SK-N-SH (cell line): ENCODE results near the gene NADK. TPM values are rescaled to one million over a fixed set of nuclear protein-coding genes. Genes with fewer than 3 reads are reported as not detected.

Source experiments
- CTCF ChIA-PET: fragments of 300-600, 350-600 bp; formaldehyde crosslinking; extraction: SDS; loops from one replicate; lab custom pipeline; 2021; lab: Yijun Ruan, JAX
- POLR2A ChIA-PET: fragments of 350-600 bp; sonication (Branson Sonifier 250); formaldehyde crosslinking; extraction: SDS; loops from one replicate; lab custom pipeline; 2020; ENCODE audit warnings: antibody characterized with exemption, inconsistent platforms; lab: Yijun Ruan, JAX
- DNase-seq: peaks from one replicate; pipeline ENCODE4 v3.0.0; 2012
- H2AFZ ChIP-seq: fragments of 200-600 bp; sonication (generic); 2 replicates; pipeline ENCODE4 v1.8.1; 2016; ENCODE audit warnings: antibody characterized with exemption, mild to moderate bottlenecking, low read depth
- H3F3A ChIP-seq: fragments of 200-600 bp; sonication (generic); replicated peaks from 2 replicates; pipeline ENCODE3; 2016; ENCODE audit warnings: antibody characterized with exemption, mild to moderate bottlenecking; ENCODE audit not compliant: insufficient read depth
- H3K27ac ChIP-seq, 2 experiments: fragments of 200-500 bp in 1 of 2; fragments of 200-600 bp in 1 of 2; sonication (Bioruptor generic) in 1 of 2; sonication (generic), shearing (Covaris generic) in 1 of 2; 2 replicates each; pipeline versions ENCODE4 v1.5.1 to v1.6.1; 2014 to 2016; ENCODE audit warnings: low read depth in 2 of 2, inconsistent platforms in 1 of 2, low read length in 1 of 2, mild to moderate bottlenecking in 1 of 2, mixed read lengths in 1 of 2
- H3K27me3 ChIP-seq: fragments of 200-600 bp; sonication (generic), shearing (Covaris generic); 2 replicates; pipeline ENCODE4 v1.6.1; 2016; ENCODE audit warnings: mixed run types; ENCODE audit not compliant: insufficient read depth
- H3K36me3 ChIP-seq, 2 experiments: fragments of 200-500 bp in 1 of 2; fragments of 200-600 bp in 1 of 2; sonication (Bioruptor generic) in 1 of 2; sonication (generic) in 1 of 2; replicated peaks in 1 of 2; 2 replicates each; pipeline versions ENCODE3 to v1.5.1; 2014 to 2016; ENCODE audit warnings: low read length in 1 of 2, mild to moderate bottlenecking in 1 of 2; ENCODE audit not compliant: insufficient read depth in 2 of 2, control insufficient read depth in 1 of 2
- H3K4me1 ChIP-seq, 2 experiments: fragments of 200-500 bp in 1 of 2; fragments of 200-600 bp in 1 of 2; sonication (Bioruptor generic) in 1 of 2; sonication (generic), shearing (Covaris generic) in 1 of 2; 2 replicates each; pipeline versions ENCODE4 v1.5.1 to v1.6.1; 2014 to 2016; ENCODE audit warnings: low read depth in 1 of 2, low read length in 1 of 2, mixed run types in 1 of 2; ENCODE audit not compliant: insufficient read depth in 2 of 2, control insufficient read depth in 1 of 2
- H3K4me2 ChIP-seq: fragments of 200-600 bp; sonication (generic), shearing (Covaris generic); 2 replicates; pipeline ENCODE4 v1.6.1; 2017; ENCODE audit warnings: mixed run types
- H3K4me3 ChIP-seq, 2 experiments: fragments of 200-500 bp in 1 of 2; fragments of 200-600 bp in 1 of 2; sonication (Bioruptor generic) in 1 of 2; sonication (generic), shearing (Covaris generic) in 1 of 2; 2 replicates each; pipeline versions ENCODE4 v1.5.1 to v1.8.1; 2014 to 2016; ENCODE audit warnings: low read depth in 2 of 2, inconsistent platforms in 1 of 2, low read length in 1 of 2, mild to moderate bottlenecking in 1 of 2, mixed read lengths in 1 of 2, moderate library complexity in 1 of 2
- H3K79me2 ChIP-seq: fragments of 200-600 bp; sonication (generic); 2 replicates; pipeline ENCODE4 v1.8.1; 2017; ENCODE audit warnings: mild to moderate bottlenecking; ENCODE audit not compliant: insufficient read depth
- H3K9ac ChIP-seq: fragments of 200-600 bp; sonication (generic); 2 replicates; pipeline ENCODE4 v1.6.1; 2017; ENCODE audit warnings: mixed run types
- H3K9me2 ChIP-seq: fragments of 200-600 bp; sonication (generic); 2 replicates; pipeline ENCODE4 v1.6.1; 2017; ENCODE audit warnings: mixed run types
- H3K9me3 ChIP-seq: fragments of 200-600 bp; sonication (generic); 2 replicates; pipeline ENCODE4 v1.6.1; 2017; ENCODE audit warnings: mixed run types, mild to moderate bottlenecking, moderate library complexity
- H4K20me1 ChIP-seq: fragments of 200-600 bp; sonication (generic); 2 replicates; pipeline ENCODE4 v1.6.1; 2017; ENCODE audit warnings: mild to moderate bottlenecking, mixed run types; ENCODE audit not compliant: insufficient read depth
- CHD2 ChIP-seq: fragments of 150-350 bp; IDR thresholded peaks from 2 replicates; pipeline ENCODE4 v1.6.1; 2018; ENCODE audit warnings: low read length; ENCODE audit not compliant: partially characterized antibody
- EP300 ChIP-seq, 2 experiments: IDR thresholded peaks; 2 replicates each; pipeline versions ENCODE4 v1.4.0 to v1.6.1; 2012; ENCODE audit warnings: borderline replicate concordance in 1 of 2, low read depth in 1 of 2, low read length in 1 of 2
- EZH2phosphoT487 ChIP-seq: fragments of 200-600 bp; sonication (generic); IDR thresholded peaks from 2 replicates; pipeline ENCODE4 v1.6.1; 2017; ENCODE audit warnings: low read depth, mixed run types, mild to moderate bottlenecking, antibody characterized with exemption, moderate library complexity, borderline replicate concordance
- FOXJ3 ChIP-seq: sonication (generic); formaldehyde crosslinking; IDR thresholded peaks from 2 replicates; pipeline ENCODE4 v1.5.1; 2020; ENCODE audit warnings: mild to moderate bottlenecking, missing genetic modification reagents
- FOXM1 ChIP-seq: IDR thresholded peaks from 2 replicates; pipeline ENCODE4 v1.4.0; 2012; ENCODE audit warnings: low read depth, mild to moderate bottlenecking
- GABPA ChIP-seq: IDR thresholded peaks from 2 replicates; pipeline ENCODE4 v1.4.0; 2012; ENCODE audit warnings: low read depth, mild to moderate bottlenecking
- GATA2 ChIP-seq: sonication (generic); formaldehyde crosslinking; IDR thresholded peaks from 2 replicates; pipeline ENCODE4 v1.5.0; 2020; ENCODE audit warnings: mild to moderate bottlenecking, missing genetic modification reagents
- MEF2A ChIP-seq: IDR thresholded peaks from 2 replicates; pipeline ENCODE4 v1.4.0; 2012; ENCODE audit warnings: low read depth, borderline replicate concordance
- MXI1 ChIP-seq: IDR thresholded peaks from 2 replicates; pipeline ENCODE4 v1.6.1; 2012; ENCODE audit warnings: mild to moderate bottlenecking, low read depth, low read length, improper control_type of control experiment
- POLR2AphosphoS5 ChIP-seq: IDR thresholded peaks from 2 replicates; pipeline ENCODE4 v1.6.1; 2012; ENCODE audit warnings: low read depth, low read length
- RAD21 ChIP-seq: IDR thresholded peaks from 2 replicates; pipeline ENCODE4 v1.6.1; 2012; ENCODE audit warnings: mild to moderate bottlenecking, low read length
- SIN3A ChIP-seq: IDR thresholded peaks from 2 replicates; pipeline ENCODE4 v1.6.1; 2012; ENCODE audit warnings: low read depth, mild to moderate bottlenecking, low read length, moderate library complexity, borderline replicate concordance
- TAF1 ChIP-seq: IDR thresholded peaks from 2 replicates; pipeline ENCODE4 v1.6.1; 2012; ENCODE audit warnings: low read depth, mild to moderate bottlenecking, low read length, moderate library complexity, borderline replicate concordance
- YY1 ChIP-seq: IDR thresholded peaks from 2 replicates; pipeline ENCODE4 v1.4.0; 2012; ENCODE audit warnings: low read depth, mild to moderate bottlenecking
- ZBTB33 ChIP-seq: IDR thresholded peaks from 2 replicates; pipeline ENCODE4 v1.4.0; 2012; ENCODE audit warnings: low read depth, borderline replicate concordance
- WGBS: methylation state at CpG from one replicate; pipeline ENCODE4 v1.1.6; 2017; ENCODE audit warnings: low lambda C conversion rate; 5-methylcytosine and 5-hydroxymethylcytosine counted together
- polyA plus RNA-seq, 3 experiments: library from polyadenylated mRNA; depleted of rRNA; stranded (reverse); fragments of >200 nt; gene quantifications; 2 replicates each; pipeline ENCODE4 v1.2.3, GENCODE V29; 2012
- TF ChIP-seq, protein P1 (sequence below): IDR thresholded peaks from 2 replicates; pipeline ENCODE4 v1.4.0; 2012; ENCODE audit warnings: low read depth, borderline replicate concordance
- TF ChIP-seq, protein P2 (sequence below): fragments of 150-350 bp; IDR thresholded peaks from 2 replicates; pipeline ENCODE4 v1.6.1; 2016; ENCODE audit warnings: mild to moderate bottlenecking, low read depth, low read length
- TF ChIP-seq, protein P3 (sequence below): fragments of 200-600 bp; sonication (generic); IDR thresholded peaks from 2 replicates; pipeline ENCODE4 v1.6.1; 2017; ENCODE audit warnings: antibody characterized with exemption, mild to moderate bottlenecking, moderate library complexity

Gene NADK
- polyA plus RNA-seq, 1 of the 3 experiments (the other 2 are of a cell fraction), result 70.4 TPM

DNA sequence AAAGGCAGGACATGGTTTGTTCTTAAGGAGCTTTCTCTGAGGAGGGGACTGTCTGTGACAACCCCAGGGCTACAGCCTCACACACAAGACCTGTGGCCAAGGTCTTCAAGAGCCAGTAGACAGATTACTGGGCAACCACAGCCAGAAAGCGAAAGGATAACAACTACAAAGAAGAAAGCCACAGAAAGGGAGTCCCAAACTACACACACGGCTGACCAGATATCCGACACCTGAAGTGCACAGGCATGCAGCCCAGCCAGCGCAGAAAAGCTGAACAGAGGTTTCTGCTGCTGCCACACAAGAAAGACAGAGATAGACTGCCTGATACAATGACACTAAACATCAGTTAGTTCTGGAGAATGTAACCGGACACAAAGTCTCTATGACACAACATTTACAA lies 21.4 kb upstream of the NADK start:
- H3K4me3 ChIP-seq, result no peak overlapping the region
- ChIA-PET CTCF (interaction anchor here (0.8 to 2.1 kb wide), 3 partner anchors 10 to 101 kb away, joined by 3 to 8 read pairs (median 4); no protein-coding TSS in a partner anchor), POLR2A (no interaction called here)
- peaks cover 84% of the 10 kb centered on the region for H4K20me1 ChIP-seq
- peaks cover 99% of the 10 kb centered on the region for H3K79me2 ChIP-seq
- TF ChIP-seq FOXJ3 (CRISPR knock-in tag), result no peak
- no peak for TF ChIP-seq FOXM1
- TF ChIP-seq MXI1, result no peak
- TF ChIP-seq, protein P1, sequence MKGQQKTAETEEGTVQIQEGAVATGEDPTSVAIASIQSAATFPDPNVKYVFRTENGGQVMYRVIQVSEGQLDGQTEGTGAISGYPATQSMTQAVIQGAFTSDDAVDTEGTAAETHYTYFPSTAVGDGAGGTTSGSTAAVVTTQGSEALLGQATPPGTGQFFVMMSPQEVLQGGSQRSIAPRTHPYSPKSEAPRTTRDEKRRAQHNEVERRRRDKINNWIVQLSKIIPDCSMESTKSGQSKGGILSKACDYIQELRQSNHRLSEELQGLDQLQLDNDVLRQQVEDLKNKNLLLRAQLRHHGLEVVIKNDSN, result no peak
- no peak for TF ChIP-seq ZBTB33
- TF ChIP-seq POLR2AphosphoS5, result no peak
- TF ChIP-seq GATA2, result no peak
- TF ChIP-seq GABPA, result no peak
- no peak for TF ChIP-seq RAD21
- TF ChIP-seq EP300 (IDR thresholded peaks at IDR 0.05; ENCODE audit: borderline replicate concordance in 1 of 2, low read depth in 1 of 2, low read length in 1 of 2), result no peak
- TF ChIP-seq SIN3A, result no peak
- TF ChIP-seq, protein P2, sequence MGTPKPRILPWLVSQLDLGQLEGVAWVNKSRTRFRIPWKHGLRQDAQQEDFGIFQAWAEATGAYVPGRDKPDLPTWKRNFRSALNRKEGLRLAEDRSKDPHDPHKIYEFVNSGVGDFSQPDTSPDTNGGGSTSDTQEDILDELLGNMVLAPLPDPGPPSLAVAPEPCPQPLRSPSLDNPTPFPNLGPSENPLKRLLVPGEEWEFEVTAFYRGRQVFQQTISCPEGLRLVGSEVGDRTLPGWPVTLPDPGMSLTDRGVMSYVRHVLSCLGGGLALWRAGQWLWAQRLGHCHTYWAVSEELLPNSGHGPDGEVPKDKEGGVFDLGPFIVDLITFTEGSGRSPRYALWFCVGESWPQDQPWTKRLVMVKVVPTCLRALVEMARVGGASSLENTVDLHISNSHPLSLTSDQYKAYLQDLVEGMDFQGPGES, result no peak
- no peak for TF ChIP-seq MEF2A
- TF ChIP-seq, protein P3, sequence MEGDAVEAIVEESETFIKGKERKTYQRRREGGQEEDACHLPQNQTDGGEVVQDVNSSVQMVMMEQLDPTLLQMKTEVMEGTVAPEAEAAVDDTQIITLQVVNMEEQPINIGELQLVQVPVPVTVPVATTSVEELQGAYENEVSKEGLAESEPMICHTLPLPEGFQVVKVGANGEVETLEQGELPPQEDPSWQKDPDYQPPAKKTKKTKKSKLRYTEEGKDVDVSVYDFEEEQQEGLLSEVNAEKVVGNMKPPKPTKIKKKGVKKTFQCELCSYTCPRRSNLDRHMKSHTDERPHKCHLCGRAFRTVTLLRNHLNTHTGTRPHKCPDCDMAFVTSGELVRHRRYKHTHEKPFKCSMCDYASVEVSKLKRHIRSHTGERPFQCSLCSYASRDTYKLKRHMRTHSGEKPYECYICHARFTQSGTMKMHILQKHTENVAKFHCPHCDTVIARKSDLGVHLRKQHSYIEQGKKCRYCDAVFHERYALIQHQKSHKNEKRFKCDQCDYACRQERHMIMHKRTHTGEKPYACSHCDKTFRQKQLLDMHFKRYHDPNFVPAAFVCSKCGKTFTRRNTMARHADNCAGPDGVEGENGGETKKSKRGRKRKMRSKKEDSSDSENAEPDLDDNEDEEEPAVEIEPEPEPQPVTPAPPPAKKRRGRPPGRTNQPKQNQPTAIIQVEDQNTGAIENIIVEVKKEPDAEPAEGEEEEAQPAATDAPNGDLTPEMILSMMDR, result no peak
- TF ChIP-seq YY1, result no peak
- TF ChIP-seq TAF1, result no peak
- TF ChIP-seq EZH2phosphoT487, result no peak
- TF ChIP-seq CHD2, result no peak
- no peak overlapping the region for H3K27ac ChIP-seq
- no peak overlapping the region for H3K9ac ChIP-seq
- H3K36me3 ChIP-seq, result peaks cover 56 to 68% of the 10 kb centered on the region in 2 experiments
- no peaks in the 10 kb centered on the region for H3K9me3 ChIP-seq
- H3K4me2 ChIP-seq, result no peak overlapping the region
- no peak overlapping the region for H2AFZ ChIP-seq
- 97% methylated on average over 5 of the region's 5 CpGs for WGBS
- H3K27me3 ChIP-seq, result no peaks in the 10 kb centered on the region
- no peaks in the 10 kb centered on the region; a peak in 1 of 4 replicates for H3K4me1 ChIP-seq
- DNase-seq, result no peak
- H3F3A ChIP-seq, result peaks cover 28% of the 10 kb centered on the region
- no peaks in the 10 kb centered on the region for H3K9me2 ChIP-seq
